HG03378 (cell line): ENCODE results near the gene ZNF189.
"Not testable (repeated sequence)": the region's sequence is repeated elsewhere in the genome, so short reads cannot be mapped to it uniquely, and the experiment has no call there.

Source experiments
- ATAC-seq: cut with Tn5 transposase; IDR thresholded peaks from one replicate; pipeline ENCODE4 v1.9.1; 2021; ENCODE audit warnings: mild to moderate bottlenecking, moderate library complexity; ENCODE audit not compliant: unreplicated experiment

Gene ZNF189

GRCh38 chr9:101376111-101376848 is 22.4 kb upstream of the ZNF189 start:
- no peak for ATAC-seq

GRCh38 chr9:101380295-101380694 is 18.4 kb upstream of the ZNF189 start:
- ATAC-seq: no peak

DNA sequence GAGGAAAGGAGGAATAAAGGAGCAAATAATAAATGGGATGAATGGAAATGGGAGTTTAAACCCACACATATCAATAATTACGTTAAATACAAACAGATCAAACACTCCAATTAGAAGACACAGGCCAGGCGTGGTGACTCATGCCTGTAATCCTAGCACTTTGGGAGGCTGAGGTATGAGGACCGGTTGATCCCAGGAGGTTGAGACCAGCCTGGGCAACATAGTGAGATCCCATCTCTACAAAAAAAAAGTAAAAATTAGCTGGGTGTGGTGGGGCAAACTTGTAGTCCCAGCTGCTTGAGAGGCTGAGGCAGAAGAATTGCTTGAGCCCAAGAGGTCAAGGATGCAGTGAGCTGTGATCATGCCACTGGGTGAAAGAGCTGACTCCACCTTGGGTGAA is 17.5 kb upstream of the ZNF189 start:
- no peak for ATAC-seq

GRCh38 chr9:101381833-101382342 is 16.8 kb upstream of the ZNF189 start:
- ATAC-seq: no peak

DNA sequence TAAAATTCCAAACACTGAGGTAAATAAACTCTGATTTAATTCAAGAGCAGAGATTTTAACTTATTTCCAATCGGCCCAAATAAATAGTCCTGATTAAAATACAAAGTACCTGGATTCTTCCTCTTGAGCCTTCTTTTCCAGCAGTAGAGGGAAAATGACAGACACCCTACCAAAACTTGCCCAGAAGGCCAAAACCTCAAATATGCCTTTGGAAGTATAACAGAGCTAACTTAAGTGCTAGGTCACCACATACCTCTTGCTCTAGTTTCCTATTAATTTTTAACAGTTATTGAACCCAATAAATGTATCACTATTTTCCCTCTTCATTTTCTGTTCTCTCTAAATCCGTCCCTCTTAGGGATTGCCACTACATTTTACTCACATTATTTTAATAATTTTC is 15.3 kb upstream of the ZNF189 start:
- ATAC-seq: no peak

DNA sequence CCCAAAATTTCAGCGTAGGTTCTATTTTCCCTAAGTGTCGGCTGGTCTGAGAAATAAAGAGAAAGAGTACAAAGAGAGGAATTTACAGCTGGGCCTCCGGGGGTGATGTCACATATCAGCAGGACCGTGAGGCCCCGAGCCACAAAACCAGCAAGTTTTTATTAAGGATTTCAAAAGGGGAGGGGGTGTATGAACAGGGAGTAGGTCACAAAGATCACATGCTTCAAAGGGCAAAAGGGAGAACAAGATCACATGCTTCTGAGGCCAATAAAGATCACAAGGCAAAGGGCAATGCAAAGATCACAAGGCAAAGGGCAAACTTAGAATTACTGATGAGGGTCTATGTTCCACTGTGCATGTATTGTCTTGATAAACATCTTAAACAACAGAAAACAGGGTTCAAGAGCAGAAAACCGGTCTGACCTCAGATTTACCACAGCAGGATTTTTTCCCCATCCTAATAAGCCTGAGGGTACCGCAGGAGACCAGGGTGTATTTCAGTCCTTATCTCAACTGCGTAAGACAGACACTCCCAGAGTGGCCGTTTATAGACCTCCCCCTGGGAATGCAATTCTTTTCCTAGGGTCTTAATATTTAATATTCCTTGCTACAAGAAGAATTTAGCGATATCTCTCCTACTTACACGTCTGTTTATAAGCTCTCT is 13.6 kb upstream of the ZNF189 start, which contains the start of gene BAAT:
BAAT (minus strand) TSS at position 134 of the 664 bp plus-strand sequence. CDS start 13,602 bp downstream, outside the sequence.
- ATAC-seq: not testable (repeated sequence)

DNA sequence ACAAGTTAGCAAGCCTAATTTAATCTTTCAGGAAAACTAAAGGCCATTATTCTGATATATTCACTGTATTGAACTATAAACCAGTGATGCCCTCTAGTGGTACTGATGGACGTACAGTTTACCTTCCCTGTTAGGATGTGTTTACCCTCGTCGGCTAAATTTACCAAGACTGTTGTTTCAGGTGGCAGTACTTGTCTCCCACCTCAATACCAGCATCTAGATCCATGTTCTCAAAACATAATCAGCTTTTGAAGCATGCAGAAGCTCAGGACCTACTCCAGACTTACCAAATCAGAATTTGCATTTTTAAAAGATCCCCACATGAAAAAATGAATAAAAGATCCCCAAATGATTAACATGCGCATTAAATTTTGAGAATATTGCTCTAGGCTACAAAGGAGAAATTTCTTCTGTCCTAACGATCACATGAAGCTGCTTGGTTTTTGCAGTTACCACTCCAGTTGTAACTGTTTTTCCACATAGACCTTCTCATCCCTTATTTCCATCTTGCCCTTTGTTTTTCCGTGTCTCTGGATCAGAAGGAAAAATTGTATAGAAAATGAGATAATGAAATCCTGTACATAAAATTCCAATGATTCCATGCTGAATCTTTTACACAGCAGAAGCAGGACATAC is 10.7 kb upstream of the ZNF189 start:
- ATAC-seq: no peak

DNA sequence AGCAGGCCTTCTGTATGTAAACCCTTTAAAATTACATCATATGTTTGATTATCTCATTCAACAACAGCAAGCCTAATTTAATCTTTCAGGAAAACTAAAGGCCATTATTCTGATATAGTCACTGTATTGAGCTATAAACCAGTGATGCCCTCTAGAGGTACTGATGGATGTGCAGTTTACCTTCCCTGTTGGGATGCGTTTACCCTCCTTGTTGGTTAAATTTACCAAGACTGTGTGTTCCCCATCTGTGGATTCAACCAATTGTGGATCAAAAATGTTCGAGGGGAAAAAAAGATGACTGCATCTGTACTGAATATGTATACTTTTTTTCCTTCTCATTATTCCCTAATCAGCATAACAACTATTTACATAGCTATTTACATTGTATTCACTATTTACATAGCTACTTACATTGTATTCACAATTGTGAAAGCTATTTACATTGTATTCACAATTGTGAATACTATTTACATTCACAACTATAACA is 10.1 kb upstream of the ZNF189 start:
- ATAC-seq: no peak

- no peak for ATAC-seq
Measured at GRCh38 chr9:101393135-101393534, 5.5 kb upstream of the ZNF189 start.

DNA sequence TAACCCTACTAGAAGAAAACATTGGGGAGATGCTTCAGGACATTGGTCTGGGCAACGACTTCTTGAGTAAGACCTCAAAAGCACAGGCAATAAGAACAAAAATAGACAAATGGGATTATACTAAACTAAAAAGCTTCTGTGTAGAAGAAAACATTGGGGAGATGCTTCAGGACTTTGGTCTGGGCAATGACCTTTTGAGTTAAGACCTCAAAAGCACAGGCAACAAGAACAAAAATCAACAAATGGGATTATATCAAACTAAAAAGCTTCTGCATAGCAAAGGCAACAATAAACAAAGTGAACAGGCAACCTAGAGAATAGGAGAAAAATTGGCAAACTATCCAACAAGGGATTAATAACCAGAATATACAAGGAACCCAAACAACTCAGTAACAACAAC is 4.0 kb upstream of the ZNF189 start:
- no peak for ATAC-seq

DNA sequence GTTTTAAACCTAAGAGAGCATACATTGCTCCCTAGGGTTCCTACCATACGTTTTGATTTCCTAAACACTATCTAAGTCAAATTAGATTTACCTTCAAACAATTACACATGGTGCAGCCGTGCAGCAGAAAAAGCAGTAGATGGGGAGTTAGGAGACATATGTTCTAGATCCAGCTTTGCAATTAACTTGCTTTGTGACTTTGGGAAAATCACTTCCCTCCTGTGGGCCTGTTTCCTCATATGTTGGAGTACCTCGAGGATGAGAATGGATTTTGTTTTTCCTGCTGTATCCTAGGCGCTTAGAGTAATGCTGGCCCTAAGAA is 944 bp upstream of the ZNF189 start:
- ATAC-seq: no peak

DNA sequence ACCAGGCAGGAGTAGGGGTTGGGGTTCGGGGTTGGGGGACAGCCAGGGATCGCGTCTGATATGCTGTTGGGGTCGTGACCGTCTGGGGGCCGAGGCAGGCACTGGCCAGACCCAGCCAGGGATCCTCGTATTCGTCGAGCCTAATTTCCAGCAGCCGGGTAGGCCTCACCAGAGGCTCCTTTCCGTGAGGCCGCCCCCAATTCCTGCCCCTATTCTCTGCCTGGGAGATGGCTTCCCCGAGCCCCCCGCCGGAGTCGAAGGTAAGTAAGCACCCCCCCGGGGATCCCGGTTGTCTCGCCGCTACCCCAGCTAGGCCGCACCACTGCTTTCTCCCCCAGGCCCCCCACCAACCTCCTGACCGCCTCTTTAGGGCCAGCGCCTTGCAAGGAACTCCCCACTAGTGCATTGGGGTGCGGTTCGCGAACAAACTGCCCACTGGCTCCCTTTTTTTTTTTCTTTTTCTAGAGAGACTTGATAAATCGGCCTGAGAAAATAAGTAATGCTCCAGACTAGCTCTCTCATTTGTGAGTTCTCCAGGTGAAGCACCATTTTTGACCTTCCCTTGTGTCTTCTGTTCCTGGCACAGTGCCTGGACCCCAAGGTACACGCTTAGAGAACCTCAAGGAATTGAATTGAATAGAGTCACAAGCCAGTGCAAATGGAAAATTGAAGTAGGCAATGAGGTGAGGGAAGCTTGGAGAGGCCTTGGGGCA is 435 bp downstream of the ZNF189 start:
- ATAC-seq: no peak

DNA sequence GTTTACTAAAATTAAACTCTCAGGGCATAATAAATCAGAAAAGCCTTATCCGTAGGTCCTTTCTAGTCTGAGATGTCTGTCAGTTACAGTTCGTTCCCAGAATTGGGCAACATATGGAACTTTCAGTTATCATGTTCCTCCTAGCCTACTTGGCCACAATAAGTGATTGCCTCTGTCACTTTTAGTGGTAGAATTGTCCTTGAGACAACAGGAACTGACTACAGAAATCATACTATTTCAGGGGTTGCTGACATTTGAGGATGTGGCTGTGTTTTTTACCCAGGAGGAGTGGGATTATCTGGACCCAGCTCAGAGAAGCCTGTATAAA is 956 bp downstream of the ZNF189 start:
- ATAC-seq: no peak

GRCh38 chr9:101400120-101400519 is 1.5 kb downstream of the ZNF189 start:
- no peak for ATAC-seq

- no peak for ATAC-seq
Measured at GRCh38 chr9:101403516-101404285, 5.0 kb downstream of the ZNF189 start.

- no peak for ATAC-seq
Measured at GRCh38 chr9:101408374-101409078, 9.9 kb downstream of the ZNF189 start.

- ATAC-seq: no peak
Measured at GRCh38 chr9:101409079-101409477, 10.4 kb downstream of the ZNF189 start.

DNA sequence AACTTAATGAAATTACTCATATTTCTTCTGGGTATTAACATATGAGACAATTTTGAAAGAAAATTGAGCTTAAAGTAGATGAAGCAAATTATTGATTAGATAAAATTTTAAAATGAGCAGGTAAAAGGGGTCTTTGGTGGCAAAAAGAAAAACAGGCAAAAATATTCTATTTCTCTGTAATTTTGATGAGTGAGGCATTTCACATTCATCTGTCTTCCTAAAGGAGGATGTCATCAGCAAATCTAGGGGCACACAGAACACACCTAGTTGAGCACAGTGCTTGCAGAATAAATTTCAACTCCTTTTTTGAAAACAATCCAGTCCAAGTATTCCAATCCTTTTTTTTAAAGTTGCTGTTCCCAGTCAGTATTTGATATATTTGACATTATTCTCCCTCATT is 16.2 kb downstream of the ZNF189 start:
- no peak for ATAC-seq

DNA sequence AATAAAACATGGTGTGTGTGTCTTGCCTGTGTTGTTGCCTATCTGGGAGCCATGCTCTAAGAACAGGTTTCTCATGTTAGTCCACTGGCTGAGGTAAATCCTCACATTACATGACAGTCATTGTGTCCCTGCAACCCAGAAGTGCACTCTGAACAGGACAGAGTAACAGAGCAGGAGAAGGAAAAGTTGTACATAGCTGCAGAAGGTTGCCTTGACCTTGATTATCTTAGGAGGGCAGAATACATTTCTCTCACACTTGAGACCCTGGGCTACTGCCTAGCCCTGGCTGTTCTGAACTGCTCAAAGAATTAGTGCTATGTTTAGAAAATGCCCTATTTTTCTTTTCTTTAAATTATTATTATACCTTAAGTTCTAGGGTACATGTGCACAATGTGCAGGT is 16.9 kb downstream of the ZNF189 start:
- ATAC-seq: no peak

DNA sequence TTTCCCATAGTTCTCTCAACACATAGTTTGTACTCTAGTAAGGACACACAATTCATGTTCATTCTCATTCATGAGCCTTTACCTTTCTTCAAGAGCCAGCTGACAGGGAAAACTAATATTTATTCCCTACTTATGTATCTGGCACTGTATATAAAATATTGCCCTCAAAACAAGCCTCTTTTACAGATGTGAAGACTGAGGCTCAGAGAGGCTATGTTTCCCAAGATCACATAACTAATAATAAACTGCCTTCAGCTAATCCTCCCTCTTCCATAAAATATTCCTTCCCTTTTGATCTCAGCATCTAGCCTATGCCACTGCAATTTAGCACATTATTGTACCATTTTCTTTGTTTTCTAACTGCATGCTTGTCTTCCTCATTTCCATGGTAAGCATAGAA is 18.7 kb downstream of the ZNF189 start:
- ATAC-seq: no peak
